Measurements from ENCODE around the gene COL18A1.

DNA sequence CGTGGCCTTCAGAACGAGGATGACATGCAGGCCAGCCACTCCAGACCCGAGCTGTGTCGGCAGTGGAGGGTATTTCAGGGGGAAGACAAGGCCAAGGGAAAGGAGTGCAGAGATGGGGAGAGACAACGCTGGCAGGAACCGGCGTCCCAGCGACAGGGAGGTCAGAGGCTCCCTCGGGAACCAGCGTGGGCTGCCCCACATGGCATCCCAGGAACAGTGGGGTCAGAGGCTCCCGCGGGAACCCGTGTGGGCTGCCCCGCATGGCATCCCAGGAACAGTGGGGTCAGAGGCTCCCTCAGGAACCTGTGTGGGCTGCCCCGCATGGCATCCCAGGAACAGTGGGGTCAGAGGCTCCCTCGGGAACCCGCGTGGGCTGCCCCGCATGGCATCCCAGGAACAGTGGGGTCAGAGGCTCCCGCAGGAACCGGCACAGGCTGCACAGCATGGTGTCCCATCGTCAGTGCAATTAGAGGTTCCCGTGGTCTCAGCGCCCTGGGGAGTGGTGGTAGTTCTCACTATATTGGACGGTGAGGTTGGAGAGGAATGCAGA is 94.3 kb downstream of the COL18A1 start:
- no peak for TF ChIP-seq HDGF (IDR thresholded peaks at IDR 0.05; ENCODE audit: borderline replicate concordance)
- no peak for TF ChIP-seq ARNT (IDR thresholded peaks at IDR 0.05)
- TF ChIP-seq CTBP1 (IDR thresholded peaks at IDR 0.05; ENCODE audit: borderline replicate concordance), result no peak
- no peak for TF ChIP-seq NFRKB (IDR thresholded peaks at IDR 0.05)
- TF ChIP-seq FOXK2 (IDR thresholded peaks at IDR 0.05), result no peak
- no peak for TF ChIP-seq SP1 (IDR thresholded peaks at IDR 0.05)
- TF ChIP-seq ELF4 (IDR thresholded peaks at IDR 0.05), result no peak
- no peak for TF ChIP-seq LEF1 (IDR thresholded peaks at IDR 0.05; ENCODE audit: borderline replicate concordance)
- no peak for TF ChIP-seq SUZ12 (IDR thresholded peaks at IDR 0.05)
- TF ChIP-seq FOXM1 (IDR thresholded peaks at IDR 0.05; ENCODE audit: borderline replicate concordance), result no peak
- no peak for TF ChIP-seq TARDBP (IDR thresholded peaks at IDR 0.05)

All from HEK293T (cell line).